Activated T-cell treated with anti-CD3 and anti-CD28 coated beads, Interleukin-2, amount 50 U/mL, for 48 hours (primary cell): ENCODE data around the gene GAD1.

Experiments
- DNase-seq, 2 experiments: peaks; one replicate each; pipeline ENCODE4 v3.0.0-alpha.2; 2020

The GAD1 gene

GRCh38 chr2:170816504-170817092 is at the start of gene GAD1:
TSS of gene GAD1 (plus strand) at chr2:170816887. CDS start at chr2:170818592, 1,705 bp downstream.
- peak; percentile 80 to 84 for DNase-seq

GRCh38 chr2:170770008-170770605 is 46.6 kb upstream of the GAD1 start, which contains the start of gene ERICH2:
TSS of gene ERICH2 (plus strand) at chr2:170770378. CDS start at chr2:170770682, 304 bp downstream.
- no peak for DNase-seq

DNA sequence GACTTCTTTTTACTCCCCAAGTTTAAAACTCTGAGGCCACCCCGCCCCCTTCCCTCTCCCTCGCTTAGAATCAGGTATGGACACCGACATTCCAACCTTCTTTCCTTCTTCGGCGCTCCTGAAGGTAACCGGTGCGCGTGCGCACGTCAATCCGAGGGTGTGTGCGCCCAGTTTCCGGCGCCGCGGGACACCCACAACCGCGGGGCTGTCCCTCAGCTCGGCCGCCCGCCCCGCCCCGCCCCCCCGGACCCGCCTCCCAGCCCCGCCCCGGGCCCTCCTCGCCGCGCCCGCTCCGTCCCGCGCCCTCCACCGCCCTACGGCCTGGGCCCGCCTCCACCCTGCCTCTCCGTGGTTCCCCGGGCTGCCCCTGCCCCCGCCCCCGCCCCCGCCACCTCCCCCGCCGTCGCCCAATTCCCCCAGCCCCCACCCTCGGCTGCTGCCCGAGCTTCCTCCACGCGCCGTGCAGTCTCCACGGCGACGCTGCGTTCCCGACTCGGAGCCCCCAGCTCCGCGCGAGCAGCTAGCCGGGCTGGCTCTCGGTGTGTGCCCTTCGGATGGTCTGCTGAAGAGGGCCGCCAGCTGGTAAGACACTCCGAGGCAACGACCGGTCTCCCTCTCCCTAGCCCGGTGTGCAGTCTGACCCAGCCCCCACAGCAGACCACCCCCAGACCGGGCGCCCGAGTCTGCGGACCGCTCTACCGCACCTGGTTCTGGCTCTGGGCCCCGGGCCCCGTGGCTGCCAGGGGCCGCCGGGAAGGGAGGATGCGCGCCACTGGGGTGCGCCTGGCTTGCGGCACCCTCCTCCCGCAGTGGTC is 45.9 kb upstream of the GAD1 start:
- DNase-seq, result peak; percentile 74 to 80

- no peak for DNase-seq
Observed at GRCh38 chr2:170771421-170771937, 45.2 kb upstream of the GAD1 start.

GRCh38 chr2:170772295-170772694 is 44.4 kb upstream of the GAD1 start:
- DNase-seq, result no peak

DNA sequence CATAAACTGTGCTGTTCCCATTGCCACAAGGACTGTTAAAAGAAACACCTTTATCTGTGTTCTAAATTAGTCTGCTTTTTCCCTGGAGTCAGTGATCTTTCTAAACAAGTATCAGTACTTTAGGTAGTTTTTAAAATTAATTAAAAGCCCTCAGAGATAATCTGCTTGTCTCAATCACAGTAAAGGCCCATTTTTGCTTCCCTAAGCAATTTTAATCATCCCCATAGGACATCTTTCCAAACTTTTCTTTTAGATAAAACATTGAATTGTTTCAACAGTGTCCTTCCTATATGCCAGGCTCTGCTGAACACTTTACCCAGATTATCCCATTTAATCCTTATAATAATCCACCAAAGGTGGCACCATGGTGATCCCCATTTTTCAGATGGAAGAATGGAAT is 42.6 kb upstream of the GAD1 start:
- DNase-seq, result no peak

DNA sequence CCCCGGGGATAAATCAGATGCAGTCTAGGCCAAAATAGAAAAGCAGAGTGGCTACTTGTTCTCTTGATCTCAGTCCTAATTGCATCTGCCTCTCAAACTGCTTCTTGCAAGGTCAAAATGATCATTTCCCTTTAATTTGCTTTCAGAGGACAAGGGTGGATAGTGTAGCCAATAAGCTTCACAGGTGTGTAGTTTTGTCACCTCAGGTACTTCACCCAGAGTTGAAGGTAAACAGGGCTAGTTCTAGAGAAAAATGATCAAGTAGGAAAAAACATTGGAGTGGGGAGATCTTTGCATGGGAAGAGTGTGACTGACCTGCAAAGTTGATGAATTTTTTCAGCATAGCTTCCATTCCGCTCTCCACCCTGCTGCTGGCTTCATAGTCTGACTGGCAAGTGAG is 37.8 kb upstream of the GAD1 start:
- no peak for DNase-seq

DNA sequence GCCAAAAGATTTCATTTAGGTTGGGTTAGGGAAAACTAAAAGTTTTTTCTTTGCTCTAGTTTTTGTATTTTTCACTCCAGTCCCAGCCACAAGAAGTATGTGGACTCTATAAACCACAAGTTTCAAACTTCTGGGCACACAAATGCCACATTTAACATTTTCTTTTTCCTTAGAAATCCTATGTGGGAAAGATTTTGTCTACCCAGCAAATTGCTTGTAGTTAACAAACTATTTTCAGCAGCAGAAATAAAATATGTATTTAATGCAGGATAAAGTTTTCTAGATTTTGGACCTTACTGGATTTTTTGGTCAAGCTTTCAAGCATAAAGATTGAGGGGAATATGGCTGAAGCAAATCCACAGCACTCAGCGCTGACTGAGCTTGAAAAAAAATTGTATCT is 37.4 kb upstream of the GAD1 start:
- DNase-seq, result no peak

DNA sequence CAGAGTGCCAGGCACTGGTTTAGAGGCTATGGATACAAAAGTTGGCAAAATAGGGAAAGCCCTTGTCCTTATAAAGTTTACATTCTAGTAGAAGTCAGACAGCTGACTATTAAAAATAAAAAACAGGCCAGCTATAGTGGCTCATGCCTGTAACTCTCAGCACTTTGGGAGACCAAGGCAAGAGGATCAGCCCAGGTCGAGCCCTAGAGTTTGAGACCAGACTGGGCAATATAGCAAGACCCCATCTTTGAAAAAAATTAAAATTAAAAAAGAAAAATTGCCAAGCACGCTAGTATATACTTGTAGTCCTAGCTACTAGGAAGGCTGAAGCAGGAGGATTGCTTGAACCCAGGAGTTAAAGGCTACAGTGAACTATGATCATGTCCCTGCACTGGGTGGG is 34.0 kb upstream of the GAD1 start:
- no peak for DNase-seq

DNA sequence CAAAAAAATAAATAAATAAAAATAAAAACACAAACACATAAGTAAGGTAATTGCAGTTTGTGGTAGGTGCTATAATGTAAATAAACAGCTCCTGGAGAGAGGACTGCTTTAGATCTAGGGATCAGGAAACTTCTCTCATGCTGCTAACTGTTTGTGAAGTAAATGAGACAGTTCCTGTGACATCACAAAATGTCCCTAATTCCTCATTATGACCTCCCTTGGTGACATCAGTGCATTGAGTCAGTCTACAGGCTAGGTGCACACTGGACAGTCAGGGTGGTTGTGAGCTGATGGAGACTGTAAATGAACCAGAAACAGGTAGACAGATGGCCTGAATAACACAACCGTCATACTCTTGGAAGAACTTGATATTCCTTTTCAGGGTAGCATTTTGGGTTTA is 33.1 kb upstream of the GAD1 start:
- no peak for DNase-seq

- DNase-seq, result no peak
Observed at GRCh38 chr2:170798996-170799395, 17.7 kb upstream of the GAD1 start.

DNA sequence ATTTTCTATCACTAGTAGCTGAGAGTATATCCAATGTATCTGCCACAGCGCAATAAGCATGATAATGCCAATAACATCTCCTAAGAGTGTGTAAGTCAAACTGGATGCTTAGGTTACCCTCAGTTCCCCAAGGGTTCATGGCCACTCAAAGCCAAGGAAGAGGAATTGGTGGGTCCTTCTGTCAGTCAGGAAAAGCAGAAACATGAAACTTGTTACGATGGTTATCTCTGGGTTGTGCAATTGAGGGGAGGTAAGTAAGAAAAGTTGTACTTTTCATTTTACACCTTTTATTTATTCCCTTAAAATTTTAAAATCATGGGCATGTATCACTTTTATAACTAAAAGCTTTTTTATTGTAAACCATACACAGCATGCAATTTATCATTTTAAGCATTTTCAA is 10.1 kb upstream of the GAD1 start:
- DNase-seq, result no peak

DNA sequence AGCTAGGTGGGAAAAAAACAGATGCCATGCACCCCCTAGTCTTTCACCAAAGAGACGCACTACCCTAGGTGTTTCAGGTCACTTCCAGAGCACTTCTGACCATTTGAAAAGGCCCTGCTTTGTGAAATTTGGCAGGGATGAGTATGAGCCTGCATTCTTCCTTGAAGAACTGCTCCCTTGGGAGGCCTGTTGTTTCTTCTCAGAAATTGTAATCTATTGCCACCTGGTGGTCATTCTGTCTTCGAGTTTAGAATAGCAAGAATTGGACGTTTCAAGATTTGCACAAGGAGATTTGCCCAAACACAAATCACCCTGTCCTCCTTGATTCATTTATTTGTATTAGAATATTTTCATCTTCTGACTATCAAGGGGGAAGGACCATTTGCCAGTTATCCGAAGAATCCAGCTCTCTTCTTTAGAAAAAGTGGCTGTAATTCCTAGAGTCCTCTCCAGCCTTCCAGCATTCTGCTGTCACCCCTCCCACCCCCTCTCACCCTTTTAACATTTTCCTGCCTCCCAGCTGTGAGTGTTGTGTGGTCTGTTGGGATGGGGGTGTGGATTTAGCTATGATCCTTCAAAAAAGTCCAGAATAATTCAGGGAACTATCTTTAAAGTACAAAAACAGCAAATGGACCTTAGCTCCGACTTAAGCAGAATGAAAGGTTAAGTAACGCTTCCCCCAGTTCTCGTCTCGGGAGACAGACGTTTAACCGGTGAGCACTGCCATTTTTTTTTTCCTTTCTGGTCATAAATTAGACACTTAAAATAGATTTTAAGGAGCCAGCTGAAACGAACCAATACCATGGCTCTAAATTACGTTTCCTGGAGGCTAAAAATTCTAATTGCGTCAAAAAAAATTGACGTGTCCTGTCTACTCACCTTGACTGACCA is 3.7 kb upstream of the GAD1 start:
- peak; percentile 25 to 33 for DNase-seq

- peak; percentile 35 to 43 for DNase-seq
Observed at GRCh38 chr2:170813611-170814532, 2.8 kb upstream of the GAD1 start.

DNA sequence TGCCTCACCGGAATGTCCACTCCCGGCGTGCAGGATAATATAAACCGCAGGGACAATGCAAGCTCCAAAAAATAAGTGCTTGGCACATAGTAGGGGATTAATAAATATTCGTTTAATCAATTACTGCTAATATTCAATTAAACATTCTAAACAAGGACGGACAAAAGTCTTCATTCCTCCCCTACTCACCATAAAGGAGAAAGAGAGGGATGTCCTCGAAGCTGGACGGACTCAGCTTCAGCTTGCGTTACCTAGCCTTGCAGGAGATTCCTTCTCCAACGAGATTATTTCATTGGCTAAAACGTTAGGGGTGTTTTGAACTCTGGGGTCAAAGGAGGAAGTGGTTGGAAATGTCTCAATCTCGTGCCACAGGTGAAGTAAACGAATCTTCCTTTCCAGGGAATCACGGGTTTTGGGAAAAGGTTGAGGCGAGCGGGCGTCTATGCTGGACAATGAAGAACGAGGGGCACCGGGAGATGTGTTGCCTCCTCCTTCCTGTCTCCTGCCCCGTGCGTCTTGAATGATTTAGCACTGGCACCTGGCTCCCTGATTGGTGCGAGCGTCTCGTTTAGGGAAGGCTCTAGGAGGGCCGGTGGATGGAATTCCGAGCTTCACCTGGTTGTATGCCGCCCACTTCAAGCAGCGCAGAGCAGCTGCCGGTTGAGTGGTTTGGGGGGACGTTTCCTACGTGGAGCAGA is 2.0 kb upstream of the GAD1 start:
- DNase-seq, result no peak

DNA sequence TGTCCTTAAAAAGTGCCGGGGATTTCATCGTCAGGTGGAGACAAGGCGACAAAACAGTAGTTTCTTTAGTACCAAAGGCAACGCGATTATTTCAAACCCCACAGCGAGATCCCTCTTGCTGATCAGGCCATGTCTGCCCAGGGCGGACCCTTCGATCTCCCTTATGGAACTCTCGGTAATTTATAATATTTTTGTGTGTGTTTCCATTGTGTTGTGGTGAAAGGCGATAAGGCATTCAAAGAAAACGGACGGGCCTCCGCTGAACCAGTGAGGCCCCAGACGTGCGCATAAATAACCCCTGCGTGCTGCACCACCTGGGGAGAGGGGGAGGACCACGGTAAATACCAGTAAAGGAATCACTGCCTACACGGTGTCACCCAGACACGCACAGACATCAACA is 1.4 kb upstream of the GAD1 start:
- DNase-seq, result no peak

- peak; percentile 82 to 84 for DNase-seq
Observed at GRCh38 chr2:170815746-170816503, 762 bp upstream of the GAD1 start.

GRCh38 chr2:170817093-170818035 is 677 bp downstream of the GAD1 start:
- peak; percentile 64 to 72 for DNase-seq
